GM12891 (cell line): Measurements from ENCODE around the gene SASH1.

Experiments
- POLR2A ChIP-seq: IDR thresholded peaks from 2 replicates; pipeline ENCODE4 v1.6.1; 2011; ENCODE audit warnings: low read depth, low read length, control low read depth
- POLR2AphosphoS5 ChIP-seq: IDR thresholded peaks from 2 replicates; pipeline ENCODE4 v1.6.1; 2011; ENCODE audit warnings: low read depth, low read length, control low read depth

GRCh38 chr6:148317051-148317450, 25.6 kb upstream of the SASH1 start:
- TF ChIP-seq POLR2A = no peak
- TF ChIP-seq POLR2AphosphoS5 = no peak
